WERI-Rb-1 (cell line): Measurements from ENCODE around the gene KIAA1217.

Experiments
- DNase-seq: peaks from one replicate; pipeline ENCODE4 v3.0.0-alpha.2; 2020
- H3K27ac ChIP-seq: fragments of 250-450 bp; sonication (Bioruptor Pico); 2 replicates; pipeline ENCODE4 v1.5.1; 2020; ENCODE audit warnings: mild to moderate bottlenecking, moderate library complexity
- H3K27me3 ChIP-seq: fragments of 250-450 bp; sonication (Bioruptor Pico); 2 replicates; pipeline ENCODE4 v1.5.1; 2021; ENCODE audit warnings: mild to moderate bottlenecking, low read depth, moderate library complexity; ENCODE audit not compliant: insufficient read depth, severe bottlenecking
- H3K36me3 ChIP-seq: fragments of 250-450 bp; sonication (Bioruptor Pico); 2 replicates; pipeline ENCODE4 v1.5.1; 2020; ENCODE audit warnings: mild to moderate bottlenecking, moderate library complexity
- H3K4me3 ChIP-seq: 2 replicates; pipeline ENCODE4 v1.5.1; 2011; ENCODE audit warnings: low read depth, mild to moderate bottlenecking, control low read depth, low read length
- H3K9me3 ChIP-seq: fragments of 250-450 bp; sonication (Bioruptor Pico); 2 replicates; pipeline ENCODE4 v1.5.1; 2021; ENCODE audit warnings: mild to moderate bottlenecking, moderate library complexity; ENCODE audit not compliant: severe bottlenecking
- TF ChIP-seq, protein P1 (sequence below): IDR thresholded peaks from 2 replicates; pipeline ENCODE4 v1.5.1; 2011; ENCODE audit warnings: low read depth, mild to moderate bottlenecking, control low read depth, inconsistent platforms, low read length

The KIAA1217 gene

DNA sequence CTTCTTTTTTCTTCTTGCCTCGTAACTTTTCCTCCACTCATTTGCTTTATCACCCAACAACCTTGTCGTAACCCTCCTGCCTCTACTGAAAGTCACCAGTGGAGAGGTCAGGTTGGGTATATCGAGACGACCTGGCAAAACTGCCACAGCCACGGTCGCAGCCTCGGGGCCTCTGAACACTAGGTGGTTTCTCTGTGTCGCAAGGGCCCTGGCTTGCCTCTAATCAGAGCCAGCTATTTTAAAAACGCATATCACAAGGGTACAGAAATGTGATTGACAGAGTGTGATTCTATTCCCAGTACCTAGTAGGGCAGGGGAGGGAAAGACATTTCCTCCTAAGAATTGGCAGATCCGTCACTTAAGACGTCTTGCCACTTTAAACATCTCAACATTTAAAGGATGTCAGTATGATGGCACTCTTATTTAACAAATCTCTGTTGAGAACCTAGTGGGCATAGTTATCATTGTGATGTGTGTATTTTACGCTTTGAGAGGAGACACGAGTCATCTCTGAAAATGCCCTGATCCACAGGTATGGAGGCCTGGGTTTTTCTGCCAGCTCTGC lies 317.2 kb downstream of the KIAA1217 start:
- Histone ChIP-seq H3K4me3 (no peak overlapping the region), H3K9me3 (no peaks in the 10 kb centered on the region), H3K27me3 (no peaks in the 10 kb centered on the region), H3K36me3 (no peaks in the 10 kb centered on the region), H3K27ac (no peak overlapping the region)
- no peak for DNase-seq
- TF ChIP-seq, protein P1, sequence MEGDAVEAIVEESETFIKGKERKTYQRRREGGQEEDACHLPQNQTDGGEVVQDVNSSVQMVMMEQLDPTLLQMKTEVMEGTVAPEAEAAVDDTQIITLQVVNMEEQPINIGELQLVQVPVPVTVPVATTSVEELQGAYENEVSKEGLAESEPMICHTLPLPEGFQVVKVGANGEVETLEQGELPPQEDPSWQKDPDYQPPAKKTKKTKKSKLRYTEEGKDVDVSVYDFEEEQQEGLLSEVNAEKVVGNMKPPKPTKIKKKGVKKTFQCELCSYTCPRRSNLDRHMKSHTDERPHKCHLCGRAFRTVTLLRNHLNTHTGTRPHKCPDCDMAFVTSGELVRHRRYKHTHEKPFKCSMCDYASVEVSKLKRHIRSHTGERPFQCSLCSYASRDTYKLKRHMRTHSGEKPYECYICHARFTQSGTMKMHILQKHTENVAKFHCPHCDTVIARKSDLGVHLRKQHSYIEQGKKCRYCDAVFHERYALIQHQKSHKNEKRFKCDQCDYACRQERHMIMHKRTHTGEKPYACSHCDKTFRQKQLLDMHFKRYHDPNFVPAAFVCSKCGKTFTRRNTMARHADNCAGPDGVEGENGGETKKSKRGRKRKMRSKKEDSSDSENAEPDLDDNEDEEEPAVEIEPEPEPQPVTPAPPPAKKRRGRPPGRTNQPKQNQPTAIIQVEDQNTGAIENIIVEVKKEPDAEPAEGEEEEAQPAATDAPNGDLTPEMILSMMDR = no peak

DNA sequence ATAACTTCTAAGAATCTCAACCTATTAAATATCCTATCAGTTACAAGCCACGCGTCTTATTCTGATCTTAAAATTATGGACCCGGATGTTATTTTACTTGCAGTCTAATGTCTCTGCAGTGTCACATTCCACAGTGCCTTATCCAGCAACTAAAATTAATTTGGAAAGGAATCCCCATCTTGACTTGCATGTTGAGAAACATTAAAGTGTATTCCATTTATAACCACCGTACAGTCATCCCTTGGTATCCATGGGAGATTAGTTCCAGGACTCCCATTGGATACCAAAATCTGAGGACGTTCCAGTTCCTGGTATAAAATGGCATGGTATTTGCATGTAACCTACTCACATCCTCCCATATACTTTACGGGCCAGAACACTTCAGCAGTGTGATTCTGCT lies 320.0 kb downstream of the KIAA1217 start:
- H3K36me3 ChIP-seq = no peaks in the 10 kb centered on the region
- H3K4me3 ChIP-seq = no peak overlapping the region
- H3K9me3 ChIP-seq = no peaks in the 10 kb centered on the region
- H3K27me3 ChIP-seq = no peaks in the 10 kb centered on the region
- DNase-seq = no peak
- no peak overlapping the region for H3K27ac ChIP-seq
- TF ChIP-seq, protein P1 = no peak

GRCh38 chr10:24531439-24531838 lies 322.5 kb downstream of the KIAA1217 start:
- TF ChIP-seq, protein P1 = no peak
- no peak for DNase-seq
- H3K4me3 ChIP-seq = no peak overlapping the region
- H3K9me3 ChIP-seq = no peaks in the 10 kb centered on the region
- H3K27ac ChIP-seq = no peak overlapping the region
- no peaks in the 10 kb centered on the region for H3K36me3 ChIP-seq
- no peaks in the 10 kb centered on the region for H3K27me3 ChIP-seq

DNA sequence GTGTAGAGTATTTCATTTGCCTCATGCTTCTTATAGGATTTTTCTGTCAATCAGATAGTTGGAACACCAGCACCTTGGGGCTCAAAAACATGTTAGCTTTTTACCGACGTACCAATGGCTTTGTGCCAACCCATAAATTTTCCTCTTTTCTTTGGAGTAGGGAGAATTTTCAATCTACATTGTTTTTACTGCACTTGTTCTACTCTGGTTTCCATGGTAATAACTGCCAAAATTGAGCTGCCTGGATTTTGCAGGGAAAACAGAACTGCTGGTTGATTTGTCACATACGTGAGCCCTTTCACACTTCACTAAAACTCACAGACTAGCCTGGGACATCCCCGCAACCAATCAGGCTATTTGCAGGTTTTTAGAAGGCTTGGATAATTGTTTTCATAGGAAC lies 325.0 kb downstream of the KIAA1217 start:
- Histone ChIP-seq H3K4me3 (no peak overlapping the region), H3K27ac (no peak overlapping the region), H3K27me3 (no peaks in the 10 kb centered on the region), H3K36me3 (no peaks in the 10 kb centered on the region), H3K9me3 (no peaks in the 10 kb centered on the region)
- TF ChIP-seq, protein P1 = no peak
- no peak for DNase-seq

- TF ChIP-seq, protein P1 = no peak
- Histone ChIP-seq H3K9me3 (no peaks in the 10 kb centered on the region), H3K4me3 (no peak overlapping the region), H3K27me3 (no peaks in the 10 kb centered on the region), H3K27ac (no peak overlapping the region), H3K36me3 (no peaks in the 10 kb centered on the region)
- DNase-seq = no peak
Measured at GRCh38 chr10:24536636-24537035, 327.7 kb downstream of the KIAA1217 start.

DNA sequence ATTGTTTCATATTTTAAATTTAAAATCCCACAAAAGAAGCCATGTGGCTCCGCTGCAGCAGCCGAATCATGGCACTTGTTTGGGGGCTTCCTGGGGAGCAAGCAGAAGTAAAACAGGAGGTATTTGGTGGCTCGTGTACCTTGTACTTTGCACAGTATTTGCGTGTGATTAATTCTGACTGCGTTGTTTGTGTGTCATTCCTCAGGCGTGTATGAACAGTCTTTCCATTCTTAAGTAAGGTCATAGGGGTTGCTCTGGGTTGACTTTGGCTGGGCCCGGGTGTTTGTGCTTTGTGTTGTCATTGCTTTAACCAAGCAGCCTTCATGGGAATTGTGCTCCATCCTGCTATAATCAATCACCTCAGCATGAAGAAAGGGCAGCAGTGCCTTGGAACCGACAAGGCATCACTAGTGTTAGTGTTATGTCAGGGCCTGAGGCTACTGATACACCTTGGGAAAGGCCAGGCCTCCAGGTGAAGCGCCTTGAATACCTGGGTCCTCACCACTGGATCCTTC lies 332.4 kb downstream of the KIAA1217 start:
- Histone ChIP-seq H3K27me3 (no peaks in the 10 kb centered on the region), H3K9me3 (no peaks in the 10 kb centered on the region), H3K27ac (no peak overlapping the region), H3K36me3 (no peaks in the 10 kb centered on the region), H3K4me3 (no peak overlapping the region)
- TF ChIP-seq, protein P1 = no peak
- DNase-seq = no peak
